Natural killer cell (primary cell): ENCODE results near the gene FAM13B. TPM values are rescaled to one million over a fixed set of nuclear protein-coding genes. Genes with fewer than 3 reads are reported as not detected.
"Not testable (repeated sequence)": the region's sequence is repeated elsewhere in the genome, so short reads cannot be mapped to it uniquely, and the experiment has no call there.

Experiments
- ATAC-seq, 3 donors: fragments of 150-1000 bp in 2 of 3; fragments of 200-7000 bp in 1 of 3; cut with Tn5 transposase; 1 replicate in 1 of 3; 2 replicates in 2 of 3; pipeline ENCODE4 v1.10.0; 2021; ENCODE audit warnings: mild to moderate bottlenecking in 2 of 3, moderate library complexity in 2 of 3
- DNase-seq, 2 donors: peaks; one replicate each; pipeline versions ENCODE4 v3.0.0 to v3.0.0-alpha.2; 2013 to 2021; ENCODE audit warnings: mixed read lengths in 1 of 2
- H3K27ac ChIP-seq: one replicate; pipeline ENCODE4 v1.5.1; 2013; ENCODE audit warnings: mild to moderate bottlenecking, low read length
- H3K27me3 ChIP-seq: one replicate; pipeline ENCODE4 v1.6.1; 2013; ENCODE audit warnings: low read length; ENCODE audit not compliant: control insufficient read depth, insufficient read depth
- H3K36me3 ChIP-seq: one replicate; pipeline ENCODE4 v1.6.1; 2013; ENCODE audit warnings: low read length; ENCODE audit not compliant: control insufficient read depth, insufficient read depth
- H3K4me1 ChIP-seq: one replicate; pipeline ENCODE4 v1.6.1; 2013; ENCODE audit warnings: low read length; ENCODE audit not compliant: control insufficient read depth, insufficient read depth
- H3K4me3 ChIP-seq: one replicate; pipeline ENCODE4 v1.5.1; 2013; ENCODE audit warnings: low read length
- H3K9me3 ChIP-seq: one replicate; pipeline ENCODE4 v1.6.1; 2013; ENCODE audit warnings: low read length; ENCODE audit not compliant: control insufficient read depth, insufficient read depth
- H3K27ac Mint-ChIP-seq, 2 donors: one replicate each; pipeline ENCODE4 v1.8.0; 2022; ENCODE audit warnings: mild to moderate bottlenecking in 2 of 2, mixed read lengths in 2 of 2, moderate library complexity in 1 of 2
- H3K27me3 Mint-ChIP-seq, 2 donors: one replicate each; pipeline ENCODE4 v1.8.0; 2022; ENCODE audit warnings: low read depth in 2 of 2, mixed read lengths in 2 of 2
- H3K36me3 Mint-ChIP-seq: one replicate; pipeline ENCODE4 v1.8.0; 2022; ENCODE audit warnings: mixed read lengths
- H3K4me1 Mint-ChIP-seq, 2 donors: one replicate each; pipeline ENCODE4 v1.8.0; 2022; ENCODE audit warnings: mixed read lengths in 2 of 2
- H3K4me3 Mint-ChIP-seq: one replicate; pipeline ENCODE4 v1.8.0; 2022; ENCODE audit warnings: mild to moderate bottlenecking, moderate library complexity, mixed read lengths
- H3K9me3 Mint-ChIP-seq, 2 donors: one replicate each; pipeline ENCODE4 v1.8.0; 2022; ENCODE audit warnings: mixed read lengths in 2 of 2
- CTCF ChIP-seq: fragments of 200-600 bp; IDR thresholded peaks from one replicate; pipeline ENCODE4 v1.8.0; 2022; ENCODE audit warnings: antibody characterized with exemption
- WGBS: methylation state at CpG from one replicate; pipeline ENCODE4 v1.1.7; 2013; ENCODE audit warnings: missing lambda C conversion rate; ENCODE audit not compliant: insufficient coverage; 5-methylcytosine and 5-hydroxymethylcytosine counted together
- intact Hi-C: fragments of 100-400 bp; cut with micrococcal nuclease; formaldehyde crosslinking; loops from one replicate; pipeline ENCODE4 v1.14.2; 2022
- total RNA-seq, 4 donors: library from RNA; stranded (reverse); fragments of 120-200 nt in 1 of 4; gene quantifications; one replicate each; pipeline versions ENCODE4 v1.2.3 to v1.2.4, GENCODE V29; 2013 to 2022

FAM13B gene
- total RNA-seq, 3 donors from 2014 or later (not counting 1 experiment from before 2014, with no cell fraction given) = 58.8 to 74.4 (median 67.4) TPM

- H3K4me3 Mint-ChIP-seq = no peak overlapping the region
- peaks cover 20% of the 10 kb centered on the region for H3K36me3 ChIP-seq
- H3K9me3 ChIP-seq = no peaks in the 10 kb centered on the region
- H3K27ac ChIP-seq = no peak overlapping the region
- no peaks in the 10 kb centered on the region for H3K4me1 ChIP-seq
- no peaks in the 10 kb centered on the region for H3K36me3 Mint-ChIP-seq
- H3K4me3 ChIP-seq = no peak overlapping the region
- WGBS = 96% methylated on average over 3 of the region's 3 CpGs
- intact Hi-C loops = no loop called here
- no peaks in the 10 kb centered on the region for H3K27me3 Mint-ChIP-seq
- TF ChIP-seq CTCF = no peak
- no peaks in the 10 kb centered on the region for H3K9me3 Mint-ChIP-seq
- peak overlapping the region in 1 of 2 donors; percentile 3 for H3K27ac Mint-ChIP-seq
- H3K27me3 ChIP-seq = no peaks in the 10 kb centered on the region
- DNase-seq = no peak
- ATAC-seq = no peak
- H3K4me1 Mint-ChIP-seq = peaks cover 10% of the 10 kb centered on the region in 2 donors
Measured at GRCh38 chr5:137975208-137975607, 57.7 kb downstream of the FAM13B start.

- H3K4me3 Mint-ChIP-seq, DNase-seq, H3K4me1 ChIP-seq, H3K27me3 ChIP-seq, ATAC-seq, H3K4me3 ChIP-seq, intact Hi-C loops, H3K27ac ChIP-seq, H3K9me3 Mint-ChIP-seq, H3K36me3 Mint-ChIP-seq, H3K9me3 ChIP-seq, H3K27me3 Mint-ChIP-seq: not testable (repeated sequence)
- WGBS = 100% methylated on average over 1 of the region's 4 CpGs
- H3K36me3 ChIP-seq = peaks cover 17% of the 10 kb centered on the region
- Mint-ChIP-seq H3K4me1 (peaks cover 3 to 10% of the 10 kb centered on the region in 2 donors), H3K27ac (peak overlapping the region in 1 of 2 donors; percentile 29)
Measured at GRCh38 chr5:137970384-137970783, 62.5 kb downstream of the FAM13B start.

- intact Hi-C loops = no loop called here
Measured at GRCh38 chr5:137960819-137961218, 72.1 kb downstream of the FAM13B start.

GRCh38 chr5:137960141-137960540, 72.7 kb downstream of the FAM13B start:
- Histone ChIP-seq H3K27ac (no peak overlapping the region), H3K4me1 (no peaks in the 10 kb centered on the region), H3K9me3 (no peaks in the 10 kb centered on the region), H3K27me3 (no peaks in the 10 kb centered on the region), H3K36me3 (peaks cover 45% of the 10 kb centered on the region), H3K4me3 (no peak overlapping the region)
- WGBS = 98% methylated on average over 2 of the region's 2 CpGs
- TF ChIP-seq CTCF = no peak
- peaks cover 12 to 33% of the 10 kb centered on the region in 2 donors for H3K4me1 Mint-ChIP-seq
- H3K36me3 Mint-ChIP-seq = peaks cover 7% of the 10 kb centered on the region
- no peaks in the 10 kb centered on the region for H3K9me3 Mint-ChIP-seq
- no peak overlapping the region for H3K4me3 Mint-ChIP-seq
- DNase-seq = no peak
- peak overlapping the region; percentile 30 to 31 for H3K27ac Mint-ChIP-seq
- intact Hi-C loops = no loop called here
- H3K27me3 Mint-ChIP-seq = no peaks in the 10 kb centered on the region
- ATAC-seq = no peak

More at GRCh38 chr5:137960819-137961218, 72.1 kb downstream of the FAM13B start:
- H3K27ac Mint-ChIP-seq = peak overlapping the region; percentile 30 to 31
- Histone ChIP-seq H3K9me3 (no peaks in the 10 kb centered on the region), H3K27me3 (no peaks in the 10 kb centered on the region), H3K36me3 (peaks cover 51% of the 10 kb centered on the region), H3K4me1 (no peaks in the 10 kb centered on the region), H3K27ac (no peak overlapping the region), H3K4me3 (no peak overlapping the region)
- WGBS = 85% methylated on average over 2 of the region's 3 CpGs
- no peaks in the 10 kb centered on the region for H3K9me3 Mint-ChIP-seq
- peaks cover 12 to 33% of the 10 kb centered on the region in 2 donors for H3K4me1 Mint-ChIP-seq
- no peak for DNase-seq
- ATAC-seq = no peak
- no peak for TF ChIP-seq CTCF
- H3K27me3 Mint-ChIP-seq = no peaks in the 10 kb centered on the region
- H3K4me3 Mint-ChIP-seq = no peak overlapping the region
- peaks cover 7% of the 10 kb centered on the region for H3K36me3 Mint-ChIP-seq
